IPS-NIHi11 (cell line): ENCODE results near the gene FAR2.
"Not testable (repeated sequence)": the region's sequence is repeated elsewhere in the genome, so short reads cannot be mapped to it uniquely, and the experiment has no call there.

ENCODE experiments used
- DNase-seq: peaks from one replicate; pipeline ENCODE4 v3.0.0; 2012; ENCODE audit warnings: mixed read lengths, low spot score

FAR2 gene

GRCh38 chr12:29148911-29149690, at the start of gene FAR2:
Gene FAR2, plus strand, starts transcription at chr12:29149278. Its CDS starts 121,172 bp downstream, at chr12:29270450.
- DNase-seq = peak; percentile 74

- DNase-seq = no peak
Measured at GRCh38 chr12:29102741-29103140, 46.3 kb upstream of the FAR2 start.

- DNase-seq = no peak
Measured at GRCh38 chr12:29103539-29103974, 45.5 kb upstream of the FAR2 start.

- no peak for DNase-seq
Measured at GRCh38 chr12:29104516-29104915, 44.6 kb upstream of the FAR2 start.

- DNase-seq = no peak
Measured at GRCh38 chr12:29110506-29111442, 38.3 kb upstream of the FAR2 start.

- no peak for DNase-seq
Measured at GRCh38 chr12:29113101-29113500, 36.0 kb upstream of the FAR2 start.

GRCh38 chr12:29116414-29116813, 32.7 kb upstream of the FAR2 start:
- no peak for DNase-seq

GRCh38 chr12:29131539-29131938, 17.5 kb upstream of the FAR2 start:
- no peak for DNase-seq

GRCh38 chr12:29132316-29132715, 16.8 kb upstream of the FAR2 start:
- no peak for DNase-seq

- no peak for DNase-seq
Measured at GRCh38 chr12:29133181-29133580, 15.9 kb upstream of the FAR2 start.

- no peak for DNase-seq
Measured at GRCh38 chr12:29133680-29134079, 15.4 kb upstream of the FAR2 start.

GRCh38 chr12:29138256-29138655, 10.8 kb upstream of the FAR2 start:
- DNase-seq = not testable (repeated sequence)

GRCh38 chr12:29138855-29139254, 10.2 kb upstream of the FAR2 start:
- DNase-seq = not testable (repeated sequence)

- no peak for DNase-seq
Measured at GRCh38 chr12:29145372-29146170, 3.5 kb upstream of the FAR2 start.

- no peak for DNase-seq
Measured at GRCh38 chr12:29146196-29146595, 2.9 kb upstream of the FAR2 start.

GRCh38 chr12:29147731-29148595, 1.1 kb upstream of the FAR2 start:
- DNase-seq = no peak

- DNase-seq = peak; percentile 38
Measured at GRCh38 chr12:29148596-29148910, 525 bp upstream of the FAR2 start.

- peak; percentile 48 for DNase-seq
Measured at GRCh38 chr12:29149691-29150281, 708 bp downstream of the FAR2 start.

- no peak for DNase-seq
Measured at GRCh38 chr12:29150462-29150861, 1.4 kb downstream of the FAR2 start.

GRCh38 chr12:29152223-29152868, 3.3 kb downstream of the FAR2 start:
- DNase-seq = no peak
